HEK293 (cell line): ENCODE measurements around the gene LAMC2.

ENCODE experiments used
- CTCF ChIA-PET: fragments of 350-600 bp; formaldehyde crosslinking; extraction: SDS; loops from one replicate; lab custom pipeline; 2021; ENCODE audit warnings: antibody characterized with exemption; lab: Yijun Ruan, JAX
- POLR2A ChIA-PET: fragments of 300-600 bp; formaldehyde crosslinking; extraction: SDS; loops from one replicate; lab custom pipeline; 2020; ENCODE audit warnings: antibody characterized with exemption, inconsistent platforms; lab: Yijun Ruan, JAX
- H3K27ac ChIP-seq: fragments of 200-500 bp; sonication (Bioruptor generic); 2 replicates; pipeline ENCODE4 v1.5.1; 2014; ENCODE audit warnings: low read depth, low read length, control low read depth, inconsistent platforms; ENCODE audit errors: extremely low read depth
- H3K36me3 ChIP-seq, 2 experiments: fragments of 200-500 bp in 1 of 2; sonication (Bioruptor generic) in 1 of 2; 1 replicate in 1 of 2; 2 replicates in 1 of 2; pipeline ENCODE4 v1.5.1; 2014 to 2017; ENCODE audit warnings: inconsistent platforms in 2 of 2, low read length in 2 of 2; ENCODE audit not compliant: control insufficient read depth in 2 of 2, insufficient read depth in 1 of 2
- H3K4me1 ChIP-seq: fragments of 200-500 bp; sonication (Bioruptor generic); 2 replicates; pipeline ENCODE4 v1.5.1; 2014; ENCODE audit warnings: mild to moderate bottlenecking, low read length, inconsistent platforms; ENCODE audit not compliant: control insufficient read depth, insufficient read depth
- H3K4me3 ChIP-seq: 2 replicates; pipeline ENCODE4 v1.5.1; 2011; ENCODE audit warnings: low read depth, mild to moderate bottlenecking, control low read depth, low read length, moderate library complexity
- H3K9me3 ChIP-seq: fragments of 200-500 bp; sonication (Bioruptor generic); 2 replicates; pipeline ENCODE4 v1.5.1; 2014; ENCODE audit warnings: low read depth, low read length, inconsistent platforms; ENCODE audit not compliant: control insufficient read depth, insufficient read depth
- GFI1B ChIP-seq: fragments of 450-650 bp; formaldehyde crosslinking; IDR thresholded peaks from 2 replicates; pipeline ENCODE4 v1.5.1; 2016; ENCODE audit warnings: missing biosample characterization, missing genetic modification characterization
- GLIS1 ChIP-seq: fragments of 450-650 bp; formaldehyde crosslinking; IDR thresholded peaks from 2 replicates; pipeline ENCODE4 v1.5.1; 2016; ENCODE audit warnings: missing biosample characterization, missing genetic modification characterization
- IKZF3 ChIP-seq: fragments of 450-650 bp; IDR thresholded peaks from 2 replicates; pipeline ENCODE4 v1.5.0; 2018; ENCODE audit warnings: missing biosample characterization, mild to moderate bottlenecking, missing genetic modification characterization, moderate library complexity
- KLF8 ChIP-seq: fragments of 450-650 bp; formaldehyde crosslinking; IDR thresholded peaks from 2 replicates; pipeline ENCODE4 v1.5.1; 2016; ENCODE audit warnings: missing biosample characterization, missing genetic modification characterization
- KLF9 ChIP-seq: fragments of 450-650 bp; formaldehyde crosslinking; IDR thresholded peaks from 2 replicates; pipeline ENCODE4 v1.5.1; 2016; ENCODE audit warnings: missing biosample characterization, missing genetic modification characterization, low read depth
- OSR2 ChIP-seq: fragments of 450-650 bp; formaldehyde crosslinking; IDR thresholded peaks from 2 replicates; pipeline ENCODE4 v1.5.1; 2016; ENCODE audit warnings: missing biosample characterization, missing genetic modification characterization
- SP7 ChIP-seq: fragments of 450-650 bp; formaldehyde crosslinking; IDR thresholded peaks from 2 replicates; pipeline ENCODE4 v1.5.1; 2016; ENCODE audit warnings: missing biosample characterization, missing genetic modification characterization
- ZNF114 ChIP-seq: fragments of 450-650 bp; formaldehyde crosslinking; IDR thresholded peaks from 2 replicates; pipeline ENCODE4 v1.5.0; 2017; ENCODE audit warnings: missing biosample characterization, missing genetic modification characterization
- ZNF175 ChIP-seq: fragments of 450-650 bp; formaldehyde crosslinking; IDR thresholded peaks from 2 replicates; pipeline ENCODE4 v1.5.1; 2016; ENCODE audit warnings: missing biosample characterization, missing genetic modification characterization
- ZNF202 ChIP-seq: fragments of 450-650 bp; formaldehyde crosslinking; IDR thresholded peaks from 2 replicates; pipeline ENCODE4 v1.5.1; 2016; ENCODE audit warnings: missing biosample characterization, missing genetic modification characterization, borderline replicate concordance
- ZNF26 ChIP-seq: fragments of 450-650 bp; formaldehyde crosslinking; IDR thresholded peaks from 2 replicates; pipeline ENCODE4 v1.5.1; 2016; ENCODE audit warnings: missing biosample characterization, missing genetic modification characterization
- ZNF274 ChIP-seq, 2 experiments: fragments of 200-500 bp in 1 of 2; fragments of 450-650 bp in 1 of 2; sonication (Bioruptor generic) in 1 of 2; formaldehyde crosslinking in 1 of 2; IDR thresholded peaks; 2 replicates each; pipeline versions ENCODE4 v1.5.1 to v1.6.1; 2014 to 2016; ENCODE audit warnings: borderline replicate concordance in 1 of 2, inconsistent platforms in 1 of 2, low read length in 1 of 2, missing biosample characterization in 1 of 2, missing genetic modification characterization in 1 of 2
- ZNF362 ChIP-seq: fragments of 450-650 bp; formaldehyde crosslinking; IDR thresholded peaks from 2 replicates; pipeline ENCODE4 v1.5.1; 2016; ENCODE audit warnings: missing biosample characterization, missing genetic modification characterization
- ZNF529 ChIP-seq: fragments of 450-650 bp; formaldehyde crosslinking; IDR thresholded peaks from 2 replicates; pipeline ENCODE4 v1.5.1; 2017; ENCODE audit warnings: missing genetic modification characterization, missing biosample characterization; ENCODE audit not compliant: insufficient replicate concordance
- ZNF626 ChIP-seq: fragments of 450-650 bp; sonication (Bioruptor Pico); formaldehyde crosslinking; IDR thresholded peaks from 2 replicates; pipeline ENCODE4 v1.5.1; 2018; ENCODE audit warnings: missing biosample characterization, missing genetic modification characterization, inconsistent platforms
- ZNF660 ChIP-seq: fragments of 450-650 bp; IDR thresholded peaks from 2 replicates; pipeline ENCODE4 v1.5.1; 2018; ENCODE audit warnings: missing biosample characterization, mild to moderate bottlenecking, missing genetic modification characterization
- ZNF664 ChIP-seq: fragments of 450-650 bp; formaldehyde crosslinking; IDR thresholded peaks from 2 replicates; pipeline ENCODE4 v1.5.1; 2016; ENCODE audit warnings: missing biosample characterization, missing genetic modification characterization
- ZNF701 ChIP-seq: fragments of 450-650 bp; formaldehyde crosslinking; IDR thresholded peaks from 2 replicates; pipeline ENCODE4 v1.5.1; 2016; ENCODE audit warnings: missing biosample characterization, missing genetic modification characterization
- ZNF776 ChIP-seq: fragments of 450-650 bp; formaldehyde crosslinking; IDR thresholded peaks from 2 replicates; pipeline ENCODE4 v1.5.0; 2017; ENCODE audit warnings: missing biosample characterization, missing genetic modification characterization, borderline replicate concordance
- ZSCAN23 ChIP-seq: fragments of 450-650 bp; formaldehyde crosslinking; IDR thresholded peaks from 2 replicates; pipeline ENCODE4 v1.5.1; 2016; ENCODE audit warnings: missing biosample characterization, missing genetic modification characterization
- ZSCAN30 ChIP-seq: fragments of 450-650 bp; IDR thresholded peaks from 2 replicates; pipeline ENCODE4 v1.5.1; 2018; ENCODE audit warnings: missing biosample characterization, mild to moderate bottlenecking, missing genetic modification characterization, moderate library complexity
- TF ChIP-seq, protein P1 (sequence below): fragments of 450-650 bp; formaldehyde crosslinking; IDR thresholded peaks from 2 replicates; pipeline ENCODE4 v1.5.1; 2016; ENCODE audit warnings: missing biosample characterization, missing genetic modification characterization

The LAMC2 gene

GRCh38 chr1:183247484-183247883, 61.4 kb downstream of the LAMC2 start:
- H3K4me3 ChIP-seq: no peak overlapping the region
- CTCF ChIA-PET: interaction anchor here (0.7 to 2.7 kb wide), 6 partner anchors 10 to 302 kb away, joined by 4 to 15 read pairs (median 6); no protein-coding TSS in a partner anchor

DNA sequence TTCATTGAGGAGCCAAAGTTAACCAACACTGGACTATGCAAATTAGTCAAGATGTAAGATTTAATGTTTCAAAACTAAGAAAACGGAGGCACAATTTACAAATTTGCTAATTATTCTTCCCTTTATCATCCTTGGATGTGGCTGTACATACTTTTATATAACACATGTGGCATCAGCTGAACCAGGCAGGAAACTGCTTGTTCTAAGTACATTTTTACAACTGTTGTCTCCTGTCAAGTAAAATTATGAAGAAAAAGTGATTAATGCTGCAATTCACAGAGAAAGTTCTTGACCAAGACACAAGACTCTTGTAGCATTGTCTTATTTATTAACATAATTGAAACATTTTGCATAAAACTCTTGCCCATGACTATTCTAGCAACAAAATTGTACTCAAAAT, 61.9 kb downstream of the LAMC2 start:
- no peak overlapping the region for H3K27ac ChIP-seq
- H3K36me3 ChIP-seq: no peaks in the 10 kb centered on the region
- no peaks in the 10 kb centered on the region for H3K4me1 ChIP-seq
- no peak overlapping the region for H3K4me3 ChIP-seq
- H3K9me3 ChIP-seq: no peaks in the 10 kb centered on the region
- ChIA-PET POLR2A (interaction anchor here (0.7 kb wide), 1 partner anchor 10 kb away, joined by 5 read pairs; no protein-coding TSS in a partner anchor), CTCF (interaction anchor here (0.7 to 2.7 kb wide), 5 partner anchors 13 to 301 kb away, joined by 4 to 15 read pairs (median 6); no protein-coding TSS in a partner anchor)
- TF ChIP-seq ZNF701 (tag by site-specific recombination) (no peak), ZNF26 (tag by site-specific recombination) (no peak), ZNF175 (tag by site-specific recombination) (no peak), SP7 (tag by site-specific recombination) (no peak), ZNF114 (no peak), OSR2 (tag by site-specific recombination) (no peak), ZNF202 (tag by site-specific recombination) (no peak), ZNF776 (tag by site-specific recombination) (no peak), ZNF626 (no peak), ZNF664 (tag by site-specific recombination) (no peak), ZSCAN23 (tag by site-specific recombination) (no peak), ZSCAN30 (tag by site-specific recombination) (no peak), GLIS1 (tag by site-specific recombination) (no peak), ZNF274 (IDR thresholded peaks at IDR 0.05; ENCODE audit: low read length) (no peak), ZNF274 (tag by site-specific recombination; IDR thresholded peaks at IDR 0.05; ENCODE audit: borderline replicate concordance) (no peak), IKZF3 (tag by site-specific recombination) (no peak), KLF8 (tag by site-specific recombination) (no peak), ZNF660 (tag by site-specific recombination) (no peak)

More at GRCh38 chr1:183247484-183247883, 61.4 kb downstream of the LAMC2 start:
- Histone ChIP-seq H3K4me1 (no peaks in the 10 kb centered on the region), H3K27ac (no peak overlapping the region), H3K9me3 (no peaks in the 10 kb centered on the region), H3K36me3 (no peaks in the 10 kb centered on the region)
- POLR2A ChIA-PET: interaction anchor here (0.7 kb wide), 1 partner anchor 10 kb away, joined by 5 read pairs; no protein-coding TSS in a partner anchor
- no peak for TF ChIP-seq ZNF175 (tag by site-specific recombination)
- TF ChIP-seq GFI1B (tag by site-specific recombination): no peak
- no peak for TF ChIP-seq ZNF362 (tag by site-specific recombination)
- TF ChIP-seq KLF9: no peak
- no peak for TF ChIP-seq ZNF529 (tag by site-specific recombination)
- TF ChIP-seq, protein P1, sequence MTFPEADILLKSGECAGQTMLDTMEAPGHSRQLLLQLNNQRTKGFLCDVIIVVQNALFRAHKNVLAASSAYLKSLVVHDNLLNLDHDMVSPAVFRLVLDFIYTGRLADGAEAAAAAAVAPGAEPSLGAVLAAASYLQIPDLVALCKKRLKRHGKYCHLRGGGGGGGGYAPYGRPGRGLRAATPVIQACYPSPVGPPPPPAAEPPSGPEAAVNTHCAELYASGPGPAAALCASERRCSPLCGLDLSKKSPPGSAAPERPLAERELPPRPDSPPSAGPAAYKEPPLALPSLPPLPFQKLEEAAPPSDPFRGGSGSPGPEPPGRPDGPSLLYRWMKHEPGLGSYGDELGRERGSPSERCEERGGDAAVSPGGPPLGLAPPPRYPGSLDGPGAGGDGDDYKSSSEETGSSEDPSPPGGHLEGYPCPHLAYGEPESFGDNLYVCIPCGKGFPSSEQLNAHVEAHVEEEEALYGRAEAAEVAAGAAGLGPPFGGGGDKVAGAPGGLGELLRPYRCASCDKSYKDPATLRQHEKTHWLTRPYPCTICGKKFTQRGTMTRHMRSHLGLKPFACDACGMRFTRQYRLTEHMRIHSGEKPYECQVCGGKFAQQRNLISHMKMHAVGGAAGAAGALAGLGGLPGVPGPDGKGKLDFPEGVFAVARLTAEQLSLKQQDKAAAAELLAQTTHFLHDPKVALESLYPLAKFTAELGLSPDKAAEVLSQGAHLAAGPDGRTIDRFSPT (tag by site-specific recombination): no peak
